Bronchial epithelial cell (primary cell): ENCODE results near the gene SLC6A5. TPM values are rescaled to one million over a fixed set of nuclear protein-coding genes. Genes with fewer than 3 reads are reported as not detected.
A peak's percentile ranks its signal among the peaks of the same experiment; 100 is the strongest.

Experiments used
- DNase-seq: peaks from one replicate; pipeline ENCODE4 v3.0.0-alpha.2; 2010; ENCODE audit warnings: low read depth
- FAIRE-seq: peaks from 2 replicates; lab custom pipeline; 2011; peaks lifted over from hg19 to GRCh38; lab: Jason Lieb, UNC
- H3K27me3 ChIP-seq: 2 replicates; pipeline ENCODE4 v1.5.1; 2011; ENCODE audit warnings: low read length; ENCODE audit not compliant: control insufficient read depth, insufficient read depth
- H3K36me3 ChIP-seq: 2 replicates; pipeline ENCODE4 v1.5.1; 2011; ENCODE audit warnings: low read length; ENCODE audit not compliant: control insufficient read depth, insufficient read depth
- H3K4me3 ChIP-seq: 2 replicates; pipeline ENCODE4 v1.5.1; 2011; ENCODE audit warnings: mild to moderate bottlenecking, low read depth, low read length, control low read depth
- CTCF ChIP-seq: IDR thresholded peaks from 2 replicates; pipeline ENCODE4 v1.5.1; 2011; ENCODE audit warnings: mild to moderate bottlenecking, moderate library complexity, low read length, control low read depth, inconsistent platforms; ENCODE audit not compliant: insufficient read depth, severe bottlenecking
- total RNA-seq: library from RNA; depleted of rRNA; stranded (reverse); fragments of >200 nt; gene quantifications from 2 replicates; pipeline ENCODE4 v1.2.1, GENCODE V29; 2014

Gene SLC6A5
- total RNA-seq, 1 donor from 2014 or later, result not detected

DNA sequence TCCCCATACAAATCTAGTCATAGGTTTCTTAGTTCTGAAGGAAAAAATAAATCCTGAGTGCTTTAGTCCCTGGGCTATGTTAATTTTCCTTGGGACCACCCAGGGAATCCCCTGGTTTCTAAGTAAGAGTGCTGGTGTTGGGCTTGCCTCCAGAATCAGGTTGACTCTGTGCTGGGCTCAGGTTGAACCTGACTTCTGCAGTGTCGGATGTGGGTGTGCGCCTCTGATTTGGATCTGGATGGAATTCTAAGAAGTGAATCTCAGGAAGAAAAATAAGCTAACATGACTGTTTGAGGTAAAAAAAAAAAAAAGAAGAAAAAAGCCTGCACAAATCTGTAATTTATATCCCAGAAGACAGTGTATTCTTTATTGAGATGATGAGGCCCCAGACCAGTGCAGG lies 41.0 kb downstream of the SLC6A5 start:
- no peak for FAIRE-seq
- DNase-seq, result no peak
- H3K36me3 ChIP-seq, result no peaks in the 10 kb centered on the region

GRCh38 chr11:20644360-20644759 lies 45.0 kb downstream of the SLC6A5 start:
- no peak for FAIRE-seq
- no peak for DNase-seq
- H3K4me3 ChIP-seq, result no peak overlapping the region
- no peaks in the 10 kb centered on the region for H3K36me3 ChIP-seq
- no peak for TF ChIP-seq CTCF
- no peaks in the 10 kb centered on the region for H3K27me3 ChIP-seq

More for the DNA sequence above, 41.0 kb downstream of the SLC6A5 start:
- H3K4me3 ChIP-seq, result no peak overlapping the region
- no peaks in the 10 kb centered on the region for H3K27me3 ChIP-seq
- no peak for TF ChIP-seq CTCF

GRCh38 chr11:20647976-20648565 lies 48.7 kb downstream of the SLC6A5 start:
- FAIRE-seq (no peak), DNase-seq (peak; percentile 57)
- peak; percentile 83 for TF ChIP-seq CTCF
- no peaks in the 10 kb centered on the region for H3K27me3 ChIP-seq
- H3K4me3 ChIP-seq, result no peak overlapping the region
- no peaks in the 10 kb centered on the region for H3K36me3 ChIP-seq

- Histone ChIP-seq H3K27me3 (no peaks in the 10 kb centered on the region), H3K4me3 (no peak overlapping the region), H3K36me3 (no peaks in the 10 kb centered on the region)
- FAIRE-seq, result no peak
- no peak for TF ChIP-seq CTCF
- DNase-seq, result no peak
These were observed 52.9 kb downstream of the SLC6A5 start for GRCh38 chr11:20652150-20652806.

DNA sequence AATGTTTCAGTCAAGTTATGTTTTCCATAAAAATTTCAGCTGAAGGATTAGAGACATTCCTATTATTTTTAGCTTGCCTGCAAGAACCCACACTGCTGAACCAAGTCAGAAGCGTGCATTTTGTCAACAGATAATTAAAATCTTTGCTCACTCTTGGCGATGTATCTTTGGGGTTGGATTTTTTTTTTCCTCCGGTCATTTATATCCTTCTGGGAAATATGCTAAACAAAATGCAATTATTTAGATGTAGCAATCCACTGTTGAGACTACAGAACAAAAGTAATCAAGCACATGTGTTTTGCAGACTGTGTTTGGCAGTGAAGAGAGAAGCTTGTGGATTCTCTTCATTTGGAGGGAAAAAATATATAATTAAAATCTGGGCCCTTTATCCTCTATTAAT lies 54.6 kb downstream of the SLC6A5 start:
- Histone ChIP-seq H3K27me3 (no peaks in the 10 kb centered on the region), H3K4me3 (no peak overlapping the region), H3K36me3 (no peaks in the 10 kb centered on the region)
- DNase-seq (no peak), FAIRE-seq (no peak)
- TF ChIP-seq CTCF, result no peak
